ENCODE results near the gene MAP1S. TPM values are rescaled to one million over a fixed set of nuclear protein-coding genes. Genes with fewer than 3 reads are reported as not detected.

Gene MAP1S
- total RNA-seq, 4 donors from 2014 or later = 17.9 to 35.5 (median 27.9) TPM

GRCh38 chr19:17749912-17750317, 30.6 kb downstream of the MAP1S start:
- intact Hi-C loops (cut with DNase I) = no loop called here
- Histone ChIP-seq H3K4me1 (peaks cover 0 to 9% of the 10 kb centered on the region in 2 donors), H3K36me3 (no peaks in the 10 kb centered on the region), H3K27ac (no peak overlapping the region), H3K27me3 (no peaks in the 10 kb centered on the region), H3K4me3 (replicated peaks in 1 of 3) (no peak overlapping the region), H3K9me3 (no peaks in the 10 kb centered on the region)
- 36 to 37% methylated on average over 4 to 8 of the region's 8 CpGs for WGBS, 2 donors
- TF ChIP-seq POLR2A (IDR thresholded peaks at IDR 0.05) = no peak
- no peak for TF ChIP-seq CTCF (IDR thresholded peaks at IDR 0.05)
- DNase-seq = no peak

GRCh38 chr19:17751103-17751911, 32.0 kb downstream of the MAP1S start, which contains the start of gene FCHO1:
FCHO1 (plus strand) TSS chr19:17751477; CDS start chr19:17755165, 3,688 bp downstream.
- Histone ChIP-seq H3K27ac (no peak within 1 kb of the TSS), H3K27me3 (no peaks in the 10 kb centered on the region), H3K4me3 (replicated peaks in 1 of 3) (no peak within 1 kb of the TSS), H3K4me1 (peaks cover 0 to 9% of the 10 kb centered on the region in 2 donors), H3K36me3 (no peaks in the 10 kb centered on the region), H3K9me3 (no peaks in the 10 kb centered on the region)
- intact Hi-C loops (cut with DNase I) = no loop called here
- WGBS, 2 donors = 64 to 83% methylated on average over 9 to 24 of the region's 28 CpGs
- no peak for TF ChIP-seq POLR2A (IDR thresholded peaks at IDR 0.05)
- no peak for TF ChIP-seq CTCF (IDR thresholded peaks at IDR 0.05)
- DNase-seq = peak; percentile 11 to 15

GRCh38 chr19:17751912-17752273, 32.6 kb downstream of the MAP1S start:
- H3K36me3 ChIP-seq = no peaks in the 10 kb centered on the region
- H3K27me3 ChIP-seq = no peaks in the 10 kb centered on the region
- DNase-seq = no peak
- no peaks in the 10 kb centered on the region for H3K9me3 ChIP-seq
- TF ChIP-seq POLR2A (IDR thresholded peaks at IDR 0.05) (no peak), CTCF (IDR thresholded peaks at IDR 0.05) (no peak)
- no peak overlapping the region for H3K4me3 ChIP-seq (replicated peaks in 1 of 3)
- 82 to 86% methylated on average over 2 of the region's 2 CpGs for WGBS, 2 donors
- intact Hi-C loops (cut with DNase I) = no loop called here
- H3K27ac ChIP-seq = no peak overlapping the region
- H3K4me1 ChIP-seq = peaks cover 0 to 10% of the 10 kb centered on the region in 2 donors

GRCh38 chr19:17752865-17753639, 33.8 kb downstream of the MAP1S start:
- WGBS, 2 donors = 72 to 73% methylated on average over 7 of the region's 7 CpGs
- Histone ChIP-seq H3K27me3 (no peaks in the 10 kb centered on the region), H3K4me3 (replicated peaks in 1 of 3) (no peak overlapping the region), H3K36me3 (no peaks in the 10 kb centered on the region), H3K27ac (no peak overlapping the region), H3K4me1 (peaks cover 0 to 7% of the 10 kb centered on the region in 2 donors), H3K9me3 (no peaks in the 10 kb centered on the region)
- no peak for TF ChIP-seq CTCF (IDR thresholded peaks at IDR 0.05)
- TF ChIP-seq POLR2A (IDR thresholded peaks at IDR 0.05) = no peak
- DNase-seq = no peak
- intact Hi-C loops (cut with DNase I) = no loop called here

GRCh38 chr19:17753976-17754375, 34.7 kb downstream of the MAP1S start:
- WGBS, 2 donors = 48% methylated on average over 6 of the region's 9 CpGs; no CpG with 5 or more reads in 1 of the 2 donors
- H3K27ac ChIP-seq = no peak overlapping the region
- H3K9me3 ChIP-seq = no peaks in the 10 kb centered on the region
- no peaks in the 10 kb centered on the region for H3K36me3 ChIP-seq
- intact Hi-C loops (cut with DNase I) = no loop called here
- H3K4me3 ChIP-seq (replicated peaks in 1 of 3) = no peak overlapping the region
- no peak for TF ChIP-seq CTCF (IDR thresholded peaks at IDR 0.05)
- H3K27me3 ChIP-seq = no peaks in the 10 kb centered on the region
- peaks cover 0 to 7% of the 10 kb centered on the region in 2 donors for H3K4me1 ChIP-seq
- no peak for DNase-seq

All from thyroid gland (tissue), 4 donors.